Hepatocyte (in vitro differentiated cells): Measurements from ENCODE around the gene LRRC37A3.

Experiments used
- EZH2phosphoT487 ChIP-seq: fragments of 200-600 bp; sonication (generic); IDR thresholded peaks from one replicate; pipeline ENCODE4 v1.6.1; 2018; ENCODE audit warnings: antibody characterized with exemption, mild to moderate bottlenecking, low read depth, moderate library complexity; ENCODE audit not compliant: unreplicated experiment, severe bottlenecking
- TF ChIP-seq, protein P1 (sequence below): fragments of 200-600 bp; sonication (generic); IDR thresholded peaks from 2 replicates; pipeline ENCODE4 v1.5.1; 2016; ENCODE audit warnings: antibody characterized with exemption, mild to moderate bottlenecking; ENCODE audit not compliant: poor library complexity

DNA sequence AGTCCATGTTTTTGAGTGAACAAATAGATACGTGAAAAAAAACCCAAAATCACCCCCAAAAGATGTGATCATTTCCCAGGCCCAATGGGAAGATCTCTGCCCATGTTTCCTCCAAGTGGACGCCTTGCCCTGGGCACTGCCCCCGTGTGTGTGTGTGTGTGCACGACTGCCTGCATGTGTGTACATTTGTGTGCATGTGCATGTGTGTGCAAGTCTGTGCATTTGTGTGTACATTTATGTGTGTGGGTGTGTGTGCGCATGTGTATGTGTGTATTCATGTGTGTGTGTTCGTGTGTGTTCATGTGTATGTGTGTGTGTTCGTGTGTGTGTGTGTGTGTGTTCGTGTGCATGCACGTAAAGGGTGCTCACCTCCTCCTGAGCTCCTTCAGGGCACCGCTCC is 16.8 kb upstream of the LRRC37A3 start:
- TF ChIP-seq, protein P1, sequence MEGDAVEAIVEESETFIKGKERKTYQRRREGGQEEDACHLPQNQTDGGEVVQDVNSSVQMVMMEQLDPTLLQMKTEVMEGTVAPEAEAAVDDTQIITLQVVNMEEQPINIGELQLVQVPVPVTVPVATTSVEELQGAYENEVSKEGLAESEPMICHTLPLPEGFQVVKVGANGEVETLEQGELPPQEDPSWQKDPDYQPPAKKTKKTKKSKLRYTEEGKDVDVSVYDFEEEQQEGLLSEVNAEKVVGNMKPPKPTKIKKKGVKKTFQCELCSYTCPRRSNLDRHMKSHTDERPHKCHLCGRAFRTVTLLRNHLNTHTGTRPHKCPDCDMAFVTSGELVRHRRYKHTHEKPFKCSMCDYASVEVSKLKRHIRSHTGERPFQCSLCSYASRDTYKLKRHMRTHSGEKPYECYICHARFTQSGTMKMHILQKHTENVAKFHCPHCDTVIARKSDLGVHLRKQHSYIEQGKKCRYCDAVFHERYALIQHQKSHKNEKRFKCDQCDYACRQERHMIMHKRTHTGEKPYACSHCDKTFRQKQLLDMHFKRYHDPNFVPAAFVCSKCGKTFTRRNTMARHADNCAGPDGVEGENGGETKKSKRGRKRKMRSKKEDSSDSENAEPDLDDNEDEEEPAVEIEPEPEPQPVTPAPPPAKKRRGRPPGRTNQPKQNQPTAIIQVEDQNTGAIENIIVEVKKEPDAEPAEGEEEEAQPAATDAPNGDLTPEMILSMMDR = no peak
- no peak for TF ChIP-seq EZH2phosphoT487
